Left forelimb (tissue), 1 donor: Measurements from ENCODE around the gene XPO6.
"Not testable (repeated sequence)": the region's sequence is repeated elsewhere in the genome, so short reads cannot be mapped to it uniquely, and the experiment has no call there.

Experiments
- DNase-seq: peaks from one replicate; pipeline ENCODE4 v3.0.0-alpha.2; 2018; ENCODE audit warnings: low spot score

XPO6 gene

GRCh38 chr16:28149011-28149888 lies 62.5 kb downstream of the XPO6 start:
- no peak for DNase-seq

GRCh38 chr16:28146536-28146935 lies 65.2 kb downstream of the XPO6 start:
- no peak for DNase-seq

GRCh38 chr16:28145796-28146195 lies 66.0 kb downstream of the XPO6 start:
- DNase-seq, result no peak

GRCh38 chr16:28140788-28141618 lies 70.8 kb downstream of the XPO6 start:
- DNase-seq, result no peak

GRCh38 chr16:28139530-28139929 lies 72.2 kb downstream of the XPO6 start:
- DNase-seq, result no peak

- DNase-seq, result no peak
These were observed 74.9 kb downstream of the XPO6 start for GRCh38 chr16:28136751-28137434.

- no peak for DNase-seq
These were observed 78.1 kb downstream of the XPO6 start for GRCh38 chr16:28133666-28134065.

GRCh38 chr16:28131743-28132393 lies 79.9 kb downstream of the XPO6 start:
- no peak for DNase-seq

- DNase-seq, result no peak
These were observed 80.6 kb downstream of the XPO6 start for GRCh38 chr16:28131181-28131580.

GRCh38 chr16:28130099-28131088 lies 81.4 kb downstream of the XPO6 start:
- no peak for DNase-seq

- DNase-seq, result no peak
These were observed 84.8 kb downstream of the XPO6 start for GRCh38 chr16:28126684-28127620.

- no peak for DNase-seq
These were observed 86.2 kb downstream of the XPO6 start for GRCh38 chr16:28125592-28125991.

- no peak for DNase-seq
These were observed 90.2 kb downstream of the XPO6 start for GRCh38 chr16:28121527-28121926.

GRCh38 chr16:28120754-28121153 lies 91.0 kb downstream of the XPO6 start:
- no peak for DNase-seq

GRCh38 chr16:28118637-28119036 lies 93.1 kb downstream of the XPO6 start:
- no peak for DNase-seq

- DNase-seq, result no peak
These were observed 94.6 kb downstream of the XPO6 start for GRCh38 chr16:28117168-28117565.

GRCh38 chr16:28115866-28116265 lies 95.9 kb downstream of the XPO6 start:
- DNase-seq, result not testable (repeated sequence)

GRCh38 chr16:28112908-28113307 lies 98.9 kb downstream of the XPO6 start:
- no peak for DNase-seq

GRCh38 chr16:28110977-28111376 lies 100.8 kb downstream of the XPO6 start:
- no peak for DNase-seq

- no peak for DNase-seq
These were observed 101.3 kb downstream of the XPO6 start for GRCh38 chr16:28110479-28110878.
